ENCODE results near the gene INKA1.
"Not testable (repeated sequence)": the region's sequence is repeated elsewhere in the genome, so short reads cannot be mapped to it uniquely, and the experiment has no call there.

Gene INKA1

GRCh38 chr3:49802719-49803464 is at the start of gene INKA1:
INKA1 (plus strand) TSS chr3:49803261; CDS start chr3:49803393, 132 bp downstream.
- Mint-ChIP-seq H3K36me3 (ENCODE audit: insufficient read depth) (peaks cover 10% of the 10 kb centered on the region), H3K27me3 (no peaks in the 10 kb centered on the region), H3K4me3 (peak within 1 kb of the TSS; percentile 86), H3K4me1 (peaks cover 29% of the 10 kb centered on the region), H3K9me3 (no peaks in the 10 kb centered on the region), H3K27ac (ENCODE audit: low read depth) (peak within 1 kb of the TSS; percentile 68)
- DNase-seq (ENCODE audit: low spot score in 2 of 2) (peak; percentile 80 to 83), ATAC-seq (replicated peaks; ENCODE audit: extremely low read depth, poor library complexity, severe bottlenecking) (peak; percentile 89)

GRCh38 chr3:49754536-49754935 is 48.5 kb upstream of the INKA1 start:
- H3K9me3 Mint-ChIP-seq = no peaks in the 10 kb centered on the region
- no peak for ATAC-seq (replicated peaks; ENCODE audit: extremely low read depth, poor library complexity, severe bottlenecking)
- H3K27me3 Mint-ChIP-seq = no peaks in the 10 kb centered on the region
- H3K4me3 Mint-ChIP-seq = no peak overlapping the region
- H3K4me1 Mint-ChIP-seq = peaks cover 54% of the 10 kb centered on the region
- peaks cover 7% of the 10 kb centered on the region for H3K36me3 Mint-ChIP-seq (ENCODE audit: insufficient read depth)
- H3K27ac Mint-ChIP-seq (ENCODE audit: low read depth) = no peak overlapping the region
- DNase-seq (ENCODE audit: low spot score in 2 of 2) = no peak

- peaks cover 54% of the 10 kb centered on the region for H3K4me1 Mint-ChIP-seq
Observed at GRCh38 chr3:49756036-49756435, 47.0 kb upstream of the INKA1 start.

GRCh38 chr3:49757197-49757596 is 45.9 kb upstream of the INKA1 start:
- Mint-ChIP-seq H3K36me3 (ENCODE audit: insufficient read depth) (peaks cover 8% of the 10 kb centered on the region), H3K27ac (ENCODE audit: low read depth) (peak overlapping the region; percentile 12), H3K27me3 (no peaks in the 10 kb centered on the region), H3K4me1 (peaks cover 54% of the 10 kb centered on the region), H3K4me3 (no peak overlapping the region), H3K9me3 (no peaks in the 10 kb centered on the region)
- DNase-seq (ENCODE audit: low spot score in 2 of 2) (no peak), ATAC-seq (replicated peaks; ENCODE audit: extremely low read depth, poor library complexity, severe bottlenecking) (no peak)

More at GRCh38 chr3:49756036-49756435, 47.0 kb upstream of the INKA1 start:
- DNase-seq (ENCODE audit: low spot score in 2 of 2) = no peak
- no peak overlapping the region for H3K4me3 Mint-ChIP-seq
- no peaks in the 10 kb centered on the region for H3K9me3 Mint-ChIP-seq
- peaks cover 8% of the 10 kb centered on the region for H3K36me3 Mint-ChIP-seq (ENCODE audit: insufficient read depth)
- no peak for ATAC-seq (replicated peaks; ENCODE audit: extremely low read depth, poor library complexity, severe bottlenecking)
- no peaks in the 10 kb centered on the region for H3K27me3 Mint-ChIP-seq
- H3K27ac Mint-ChIP-seq (ENCODE audit: low read depth) = no peak overlapping the region

GRCh38 chr3:49759226-49759625 is 43.8 kb upstream of the INKA1 start:
- Mint-ChIP-seq H3K4me1 (peaks cover 41% of the 10 kb centered on the region), H3K27me3 (no peaks in the 10 kb centered on the region), H3K36me3 (ENCODE audit: insufficient read depth) (peaks cover 13% of the 10 kb centered on the region), H3K27ac (ENCODE audit: low read depth) (no peak overlapping the region), H3K4me3 (no peak overlapping the region), H3K9me3 (no peaks in the 10 kb centered on the region)
- DNase-seq (ENCODE audit: low spot score in 2 of 2) = no peak
- ATAC-seq (replicated peaks; ENCODE audit: extremely low read depth, poor library complexity, severe bottlenecking) = no peak

GRCh38 chr3:49761661-49762060 is 41.4 kb upstream of the INKA1 start:
- Mint-ChIP-seq H3K27ac (ENCODE audit: low read depth) (no peak overlapping the region), H3K9me3 (no peaks in the 10 kb centered on the region), H3K36me3 (ENCODE audit: insufficient read depth) (peaks cover 18% of the 10 kb centered on the region), H3K4me1 (peaks cover 31% of the 10 kb centered on the region), H3K27me3 (no peaks in the 10 kb centered on the region), H3K4me3 (no peak overlapping the region)
- DNase-seq (ENCODE audit: low spot score in 2 of 2) = no peak
- no peak for ATAC-seq (replicated peaks; ENCODE audit: extremely low read depth, poor library complexity, severe bottlenecking)

- Mint-ChIP-seq H3K4me3 (no peak overlapping the region), H3K36me3 (ENCODE audit: insufficient read depth) (peaks cover 15% of the 10 kb centered on the region), H3K9me3 (no peaks in the 10 kb centered on the region), H3K4me1 (peaks cover 18% of the 10 kb centered on the region), H3K27ac (ENCODE audit: low read depth) (no peak overlapping the region), H3K27me3 (no peaks in the 10 kb centered on the region)
- DNase-seq (ENCODE audit: low spot score in 2 of 2) (no peak), ATAC-seq (replicated peaks; ENCODE audit: extremely low read depth, poor library complexity, severe bottlenecking) (no peak)
Observed at GRCh38 chr3:49763981-49764380, 39.1 kb upstream of the INKA1 start.

- no peaks in the 10 kb centered on the region for H3K9me3 Mint-ChIP-seq
- H3K4me3 Mint-ChIP-seq = no peak overlapping the region
Observed at GRCh38 chr3:49769286-49769915, 33.7 kb upstream of the INKA1 start.

GRCh38 chr3:49769926-49770325 is 33.1 kb upstream of the INKA1 start:
- Mint-ChIP-seq H3K27ac (ENCODE audit: low read depth) (no peak overlapping the region), H3K9me3 (no peaks in the 10 kb centered on the region), H3K36me3 (ENCODE audit: insufficient read depth) (peaks cover 16% of the 10 kb centered on the region), H3K4me1 (peaks cover 21% of the 10 kb centered on the region), H3K4me3 (no peak overlapping the region), H3K27me3 (no peaks in the 10 kb centered on the region)
- ATAC-seq (replicated peaks; ENCODE audit: extremely low read depth, poor library complexity, severe bottlenecking) (no peak), DNase-seq (ENCODE audit: low spot score in 2 of 2) (no peak)

More at GRCh38 chr3:49769286-49769915, 33.7 kb upstream of the INKA1 start:
- Mint-ChIP-seq H3K36me3 (ENCODE audit: insufficient read depth) (peaks cover 18% of the 10 kb centered on the region), H3K4me1 (peaks cover 26% of the 10 kb centered on the region), H3K27ac (ENCODE audit: low read depth) (no peak overlapping the region), H3K27me3 (no peaks in the 10 kb centered on the region)
- DNase-seq (ENCODE audit: low spot score in 2 of 2) (no peak), ATAC-seq (replicated peaks; ENCODE audit: extremely low read depth, poor library complexity, severe bottlenecking) (no peak)

GRCh38 chr3:49771340-49771938 is 31.6 kb upstream of the INKA1 start:
- Mint-ChIP-seq H3K4me1 (peaks cover 26% of the 10 kb centered on the region), H3K27ac (ENCODE audit: low read depth) (no peak overlapping the region)

GRCh38 chr3:49772703-49773102 is 30.4 kb upstream of the INKA1 start:
- H3K4me3 Mint-ChIP-seq = no peak overlapping the region
- no peak for DNase-seq (ENCODE audit: low spot score in 2 of 2)
- H3K27ac Mint-ChIP-seq (ENCODE audit: low read depth) = no peak overlapping the region
- H3K9me3 Mint-ChIP-seq = no peaks in the 10 kb centered on the region
- no peaks in the 10 kb centered on the region for H3K27me3 Mint-ChIP-seq
- ATAC-seq (replicated peaks; ENCODE audit: extremely low read depth, poor library complexity, severe bottlenecking) = no peak
- peaks cover 26% of the 10 kb centered on the region for H3K4me1 Mint-ChIP-seq
- H3K36me3 Mint-ChIP-seq (ENCODE audit: insufficient read depth) = peaks cover 26% of the 10 kb centered on the region

More at GRCh38 chr3:49771340-49771938, 31.6 kb upstream of the INKA1 start:
- DNase-seq (ENCODE audit: low spot score in 2 of 2) (no peak), ATAC-seq (replicated peaks; ENCODE audit: extremely low read depth, poor library complexity, severe bottlenecking) (no peak)
- Mint-ChIP-seq H3K27me3 (no peaks in the 10 kb centered on the region), H3K9me3 (no peaks in the 10 kb centered on the region), H3K4me3 (no peak overlapping the region), H3K36me3 (ENCODE audit: insufficient read depth) (peaks cover 18% of the 10 kb centered on the region)

- no peak overlapping the region for H3K27ac Mint-ChIP-seq (ENCODE audit: low read depth)
- ATAC-seq (replicated peaks; ENCODE audit: extremely low read depth, poor library complexity, severe bottlenecking) (no peak), DNase-seq (ENCODE audit: low spot score in 2 of 2) (no peak)
- no peak overlapping the region for H3K4me3 Mint-ChIP-seq
- peaks cover 34% of the 10 kb centered on the region for H3K36me3 Mint-ChIP-seq (ENCODE audit: insufficient read depth)
- no peaks in the 10 kb centered on the region for H3K9me3 Mint-ChIP-seq
- H3K4me1 Mint-ChIP-seq = peaks cover 32% of the 10 kb centered on the region
- H3K27me3 Mint-ChIP-seq = no peaks in the 10 kb centered on the region
Observed at GRCh38 chr3:49775538-49775937, 27.5 kb upstream of the INKA1 start.

- Mint-ChIP-seq H3K36me3 (ENCODE audit: insufficient read depth) (peaks cover 34% of the 10 kb centered on the region), H3K4me1 (peaks cover 38% of the 10 kb centered on the region)
- H3K27me3 Mint-ChIP-seq; DNase-seq (ENCODE audit: low spot score in 2 of 2); ATAC-seq (replicated peaks; ENCODE audit: extremely low read depth, poor library complexity, severe bottlenecking); H3K4me3 Mint-ChIP-seq; H3K9me3 Mint-ChIP-seq; H3K27ac Mint-ChIP-seq (ENCODE audit: low read depth): not testable (repeated sequence)
Observed at GRCh38 chr3:49776101-49776500, 27.0 kb upstream of the INKA1 start.
